WERI-Rb-1 (cell line): ENCODE results near the gene NT5DC1.

Source experiments
- DNase-seq: peaks from one replicate; pipeline ENCODE4 v3.0.0-alpha.2; 2020
- H3K27ac ChIP-seq: fragments of 250-450 bp; sonication (Bioruptor Pico); 2 replicates; pipeline ENCODE4 v1.5.1; 2020; ENCODE audit warnings: mild to moderate bottlenecking, moderate library complexity
- H3K27me3 ChIP-seq: fragments of 250-450 bp; sonication (Bioruptor Pico); 2 replicates; pipeline ENCODE4 v1.5.1; 2021; ENCODE audit warnings: mild to moderate bottlenecking, low read depth, moderate library complexity; ENCODE audit not compliant: insufficient read depth, severe bottlenecking
- H3K36me3 ChIP-seq: fragments of 250-450 bp; sonication (Bioruptor Pico); 2 replicates; pipeline ENCODE4 v1.5.1; 2020; ENCODE audit warnings: mild to moderate bottlenecking, moderate library complexity
- H3K4me3 ChIP-seq: 2 replicates; pipeline ENCODE4 v1.5.1; 2011; ENCODE audit warnings: low read depth, mild to moderate bottlenecking, control low read depth, low read length
- H3K9me3 ChIP-seq: fragments of 250-450 bp; sonication (Bioruptor Pico); 2 replicates; pipeline ENCODE4 v1.5.1; 2021; ENCODE audit warnings: mild to moderate bottlenecking, moderate library complexity; ENCODE audit not compliant: severe bottlenecking
- TF ChIP-seq, protein P1 (sequence below): IDR thresholded peaks from 2 replicates; pipeline ENCODE4 v1.5.1; 2011; ENCODE audit warnings: low read depth, mild to moderate bottlenecking, control low read depth, inconsistent platforms, low read length

Gene NT5DC1

DNA sequence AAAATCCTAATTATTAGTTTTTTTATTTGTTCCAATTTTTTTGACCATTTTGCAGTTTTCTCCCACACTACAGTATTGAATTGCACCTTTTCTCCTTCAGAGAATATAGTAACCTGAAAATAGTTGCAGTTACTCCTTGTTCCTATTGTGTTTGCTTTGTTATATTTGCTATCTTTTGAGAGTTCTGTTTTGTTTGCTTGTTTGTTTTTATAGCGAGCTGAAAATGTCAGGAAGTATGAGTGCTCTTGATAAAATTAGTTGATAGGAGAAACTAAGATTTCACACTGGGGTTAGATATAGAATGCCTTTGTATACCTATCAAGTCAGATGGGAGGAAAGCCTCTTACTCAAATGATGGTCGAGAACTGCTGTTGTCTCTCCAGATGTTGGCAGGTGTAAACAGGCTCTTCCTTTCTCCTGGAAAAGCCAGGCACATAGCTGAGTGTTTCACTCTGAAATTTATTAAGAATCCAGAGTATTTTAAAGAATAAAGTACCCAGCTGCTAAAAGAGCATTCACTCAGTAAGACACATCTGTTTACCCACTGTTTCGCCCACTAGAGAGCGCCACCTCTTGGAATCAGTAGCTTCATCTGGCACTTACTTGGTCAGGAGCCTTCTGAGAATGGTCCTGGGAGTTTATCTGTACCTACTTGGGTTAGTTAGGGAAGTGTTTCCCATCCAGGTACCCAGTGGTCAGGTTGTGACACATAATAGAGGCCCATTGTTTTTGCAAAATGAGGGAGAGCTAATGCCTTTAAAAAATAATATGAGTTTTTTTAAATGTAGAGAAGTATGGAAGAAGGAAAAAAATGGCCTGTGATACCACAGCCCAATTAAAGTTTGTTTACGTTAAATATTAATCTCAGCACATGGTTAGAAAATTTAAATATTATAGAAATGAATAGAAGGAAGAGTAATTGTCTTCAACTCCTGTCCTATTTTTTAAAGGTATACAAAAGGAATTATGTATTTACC lies 11.2 kb downstream of the NT5DC1 start:
- peaks cover 16% of the 10 kb centered on the region for H3K36me3 ChIP-seq
- H3K27me3 ChIP-seq: no peaks in the 10 kb centered on the region
- H3K9me3 ChIP-seq: no peaks in the 10 kb centered on the region
- no peak overlapping the region for H3K27ac ChIP-seq
- TF ChIP-seq, protein P1, sequence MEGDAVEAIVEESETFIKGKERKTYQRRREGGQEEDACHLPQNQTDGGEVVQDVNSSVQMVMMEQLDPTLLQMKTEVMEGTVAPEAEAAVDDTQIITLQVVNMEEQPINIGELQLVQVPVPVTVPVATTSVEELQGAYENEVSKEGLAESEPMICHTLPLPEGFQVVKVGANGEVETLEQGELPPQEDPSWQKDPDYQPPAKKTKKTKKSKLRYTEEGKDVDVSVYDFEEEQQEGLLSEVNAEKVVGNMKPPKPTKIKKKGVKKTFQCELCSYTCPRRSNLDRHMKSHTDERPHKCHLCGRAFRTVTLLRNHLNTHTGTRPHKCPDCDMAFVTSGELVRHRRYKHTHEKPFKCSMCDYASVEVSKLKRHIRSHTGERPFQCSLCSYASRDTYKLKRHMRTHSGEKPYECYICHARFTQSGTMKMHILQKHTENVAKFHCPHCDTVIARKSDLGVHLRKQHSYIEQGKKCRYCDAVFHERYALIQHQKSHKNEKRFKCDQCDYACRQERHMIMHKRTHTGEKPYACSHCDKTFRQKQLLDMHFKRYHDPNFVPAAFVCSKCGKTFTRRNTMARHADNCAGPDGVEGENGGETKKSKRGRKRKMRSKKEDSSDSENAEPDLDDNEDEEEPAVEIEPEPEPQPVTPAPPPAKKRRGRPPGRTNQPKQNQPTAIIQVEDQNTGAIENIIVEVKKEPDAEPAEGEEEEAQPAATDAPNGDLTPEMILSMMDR: peak; percentile 63
- H3K4me3 ChIP-seq: no peak overlapping the region
- peak; percentile 45 for DNase-seq

DNA sequence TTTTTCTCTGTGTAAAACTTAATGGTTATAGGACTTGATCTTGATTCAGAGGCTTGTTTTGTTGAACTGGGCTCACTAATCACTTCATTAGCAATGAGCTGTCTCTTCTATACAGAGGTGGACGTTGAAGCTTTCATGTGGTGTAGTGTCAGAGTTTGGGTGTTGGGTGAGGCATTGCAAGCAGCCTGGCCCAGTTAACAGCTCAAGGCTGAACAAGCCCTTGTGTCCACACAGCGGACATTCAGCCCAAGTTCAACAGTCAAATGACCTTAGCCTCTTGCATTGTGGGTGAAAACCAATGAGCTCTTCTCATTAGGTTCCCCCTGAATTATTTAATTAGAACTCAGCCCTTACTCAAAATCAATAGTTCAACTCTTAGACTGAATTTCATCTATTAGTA lies 12.7 kb downstream of the NT5DC1 start:
- Histone ChIP-seq H3K36me3 (peaks cover 15% of the 10 kb centered on the region), H3K27me3 (no peaks in the 10 kb centered on the region), H3K9me3 (no peaks in the 10 kb centered on the region), H3K4me3 (no peak overlapping the region), H3K27ac (peak overlapping the region; percentile 38)
- DNase-seq: no peak
- TF ChIP-seq, protein P1: no peak

DNA sequence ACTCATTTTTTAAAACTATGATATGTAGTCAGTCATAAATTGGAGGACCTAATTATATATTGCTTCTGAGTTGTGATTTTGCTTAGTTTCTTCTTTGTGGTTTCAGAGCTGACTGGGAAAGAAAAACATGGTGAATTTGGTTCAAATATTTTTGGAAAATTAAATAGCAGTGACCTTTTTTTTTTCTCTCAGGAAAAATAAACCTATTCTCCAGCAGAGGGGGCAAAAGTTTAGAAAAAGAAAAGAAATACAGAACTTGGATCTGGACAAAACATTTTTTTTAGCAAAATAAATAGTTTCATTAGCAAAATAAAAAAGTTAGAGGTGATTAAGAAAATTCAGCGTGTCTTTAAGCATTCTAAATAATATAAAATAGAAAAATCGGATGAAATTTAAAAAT lies 15.1 kb downstream of the NT5DC1 start:
- Histone ChIP-seq H3K4me3 (no peak overlapping the region), H3K9me3 (no peaks in the 10 kb centered on the region), H3K27ac (no peak overlapping the region), H3K27me3 (no peaks in the 10 kb centered on the region), H3K36me3 (peaks cover 5% of the 10 kb centered on the region)
- no peak for DNase-seq
- TF ChIP-seq, protein P1: no peak

DNA sequence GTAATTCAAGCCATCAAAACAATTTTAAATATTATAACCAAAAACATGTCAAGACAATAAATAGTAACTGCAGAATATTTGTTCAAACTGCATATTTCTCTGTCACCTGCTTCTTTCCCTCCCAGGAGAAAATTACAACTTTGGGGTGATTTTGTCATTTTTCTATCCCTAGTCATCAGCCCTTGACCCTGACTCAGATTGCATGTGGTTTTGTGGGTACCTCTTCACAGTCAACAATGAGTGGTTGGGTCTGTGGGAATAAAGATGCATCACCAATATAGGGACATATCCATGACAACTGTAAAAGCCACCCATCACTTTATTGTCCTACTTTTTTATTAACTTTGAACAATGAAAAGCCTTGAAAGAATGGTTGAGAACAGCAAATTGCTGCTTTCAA lies 18.0 kb downstream of the NT5DC1 start:
- TF ChIP-seq, protein P1: no peak
- H3K9me3 ChIP-seq: no peaks in the 10 kb centered on the region
- H3K4me3 ChIP-seq: no peak overlapping the region
- H3K27me3 ChIP-seq: no peaks in the 10 kb centered on the region
- DNase-seq: no peak
- H3K27ac ChIP-seq: no peak overlapping the region
- no peaks in the 10 kb centered on the region; the same call in 1 of the 2 replicates for H3K36me3 ChIP-seq

DNA sequence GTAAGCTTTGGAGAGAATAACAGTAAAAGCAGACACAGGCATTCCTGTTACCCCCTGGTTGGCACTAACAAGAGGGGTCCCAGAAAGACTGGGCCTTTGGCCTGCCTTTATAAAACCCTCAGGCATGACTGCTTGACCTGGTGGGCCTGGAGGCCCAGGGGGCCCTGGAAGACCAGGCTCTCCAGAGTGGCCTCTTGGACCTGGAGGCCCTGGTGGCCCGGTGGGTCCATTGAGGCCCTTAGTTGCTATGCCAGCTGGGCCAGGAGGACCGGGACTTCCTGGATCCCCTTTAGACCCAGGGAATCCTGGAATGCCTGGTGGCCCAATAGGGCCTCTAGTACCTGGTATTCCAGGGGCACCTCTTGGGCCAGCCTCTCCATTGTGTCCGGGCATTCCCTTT lies 19.8 kb downstream of the NT5DC1 start:
- Histone ChIP-seq H3K36me3 (no peaks in the 10 kb centered on the region; the same call in 1 of the 2 replicates), H3K27ac (no peak overlapping the region), H3K9me3 (no peaks in the 10 kb centered on the region), H3K27me3 (no peaks in the 10 kb centered on the region), H3K4me3 (no peak overlapping the region)
- DNase-seq: no peak
- TF ChIP-seq, protein P1: no peak
